ENCODE data around the gene FOXO1.

DNA sequence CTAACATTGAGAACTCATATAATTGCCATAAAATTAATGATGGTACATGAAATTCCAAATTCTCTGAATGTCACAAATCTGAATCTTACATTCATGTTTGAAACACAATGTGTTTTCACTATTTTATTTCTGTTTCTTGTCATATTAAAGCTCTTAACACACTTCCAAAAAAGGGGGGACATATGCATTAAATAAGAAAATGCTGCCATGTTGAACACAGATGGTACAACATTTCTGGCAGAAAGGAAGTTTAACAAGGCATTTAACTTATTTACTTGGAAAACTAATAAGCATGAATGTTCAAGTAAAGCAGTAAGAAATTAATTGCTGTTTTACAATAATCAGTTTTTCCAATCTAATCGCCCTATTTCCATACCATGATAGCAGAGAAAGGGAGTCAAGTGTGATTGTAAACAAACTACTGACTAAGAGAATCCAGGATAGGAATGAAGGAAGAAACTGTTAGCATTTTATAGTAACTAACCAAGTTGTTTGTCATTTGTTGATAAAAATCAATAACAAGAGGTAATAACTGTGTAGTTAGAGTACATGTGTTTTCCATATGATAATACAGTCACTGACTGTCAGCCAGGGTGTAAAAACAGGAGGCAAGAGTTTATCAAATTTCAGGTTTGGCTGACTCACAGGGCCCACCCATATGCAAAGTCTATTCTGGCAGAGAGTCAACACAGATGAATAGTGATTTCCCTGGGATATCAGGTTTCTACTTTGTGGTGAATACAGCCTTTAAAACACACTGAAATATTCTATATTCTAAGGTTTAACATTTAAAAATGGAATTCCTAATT is 5.7 kb upstream of the FOXO1 start:
- TF ChIP-seq, protein P1, sequence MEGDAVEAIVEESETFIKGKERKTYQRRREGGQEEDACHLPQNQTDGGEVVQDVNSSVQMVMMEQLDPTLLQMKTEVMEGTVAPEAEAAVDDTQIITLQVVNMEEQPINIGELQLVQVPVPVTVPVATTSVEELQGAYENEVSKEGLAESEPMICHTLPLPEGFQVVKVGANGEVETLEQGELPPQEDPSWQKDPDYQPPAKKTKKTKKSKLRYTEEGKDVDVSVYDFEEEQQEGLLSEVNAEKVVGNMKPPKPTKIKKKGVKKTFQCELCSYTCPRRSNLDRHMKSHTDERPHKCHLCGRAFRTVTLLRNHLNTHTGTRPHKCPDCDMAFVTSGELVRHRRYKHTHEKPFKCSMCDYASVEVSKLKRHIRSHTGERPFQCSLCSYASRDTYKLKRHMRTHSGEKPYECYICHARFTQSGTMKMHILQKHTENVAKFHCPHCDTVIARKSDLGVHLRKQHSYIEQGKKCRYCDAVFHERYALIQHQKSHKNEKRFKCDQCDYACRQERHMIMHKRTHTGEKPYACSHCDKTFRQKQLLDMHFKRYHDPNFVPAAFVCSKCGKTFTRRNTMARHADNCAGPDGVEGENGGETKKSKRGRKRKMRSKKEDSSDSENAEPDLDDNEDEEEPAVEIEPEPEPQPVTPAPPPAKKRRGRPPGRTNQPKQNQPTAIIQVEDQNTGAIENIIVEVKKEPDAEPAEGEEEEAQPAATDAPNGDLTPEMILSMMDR (IDR thresholded peaks at IDR 0.05): no peak
- TF ChIP-seq EP300 (IDR thresholded peaks at IDR 0.05) (no peak), POLR2A (IDR thresholded peaks at IDR 0.05) (no peak)

Measured in sigmoid colon (tissue), 4 donors.